DND-41 (cell line): ENCODE results near the gene CLSTN2.

Source experiments
- CTCF ChIP-seq: IDR thresholded peaks from 2 replicates; pipeline ENCODE4 v1.5.1; 2012; ENCODE audit warnings: borderline replicate concordance, low read length, moderate library complexity, mild to moderate bottlenecking; ENCODE audit not compliant: poor library complexity, severe bottlenecking; ENCODE audit errors: extremely low read depth
- EZH2 ChIP-seq: IDR thresholded peaks from 3 replicates; pipeline ENCODE4 v1.6.1; 2012; ENCODE audit warnings: borderline replicate concordance, low read depth, mild to moderate bottlenecking, moderate library complexity, low read length, inconsistent platforms; ENCODE audit not compliant: severe bottlenecking

- TF ChIP-seq CTCF (no peak), EZH2 (no peak)
These were observed 127.5 kb downstream of the CLSTN2 start for GRCh38 chr3:140062461-140062860.
